Type B pancreatic cell (in vitro differentiated cells): ENCODE data around the gene PPARGC1A. TPM values are rescaled to one million over a fixed set of nuclear protein-coding genes. Genes with fewer than 3 reads are reported as not detected.

ENCODE experiments used
- DNase-seq: peaks from one replicate; pipeline ENCODE4 v3.0.0; 2021; ENCODE audit warnings: mixed read lengths; ENCODE audit not compliant: unreplicated experiment; ENCODE audit errors: extremely low spot score
- H3K27ac Mint-ChIP-seq: 2 replicates; pipeline ENCODE4 v1.8.0; 2021; ENCODE audit warnings: mild to moderate bottlenecking, mixed read lengths
- H3K27me3 Mint-ChIP-seq: 2 replicates; pipeline ENCODE4 v1.8.0; 2021; ENCODE audit warnings: mixed read lengths
- H3K36me3 Mint-ChIP-seq: 2 replicates; pipeline ENCODE4 v1.8.0; 2021; ENCODE audit warnings: mixed read lengths
- H3K4me1 Mint-ChIP-seq: one replicate; pipeline ENCODE4 v1.8.0; 2021; ENCODE audit warnings: mixed read lengths; ENCODE audit not compliant: unreplicated experiment
- H3K4me3 Mint-ChIP-seq: 2 replicates; pipeline ENCODE4 v1.8.0; 2021; ENCODE audit warnings: mild to moderate bottlenecking, mixed read lengths
- H3K9me3 Mint-ChIP-seq: 2 replicates; pipeline ENCODE4 v1.8.0; 2021; ENCODE audit warnings: mixed read lengths
- total RNA-seq: library from RNA; stranded (reverse); gene quantifications from 2 replicates; pipeline ENCODE4 v1.2.1, GENCODE V29; 2021; ENCODE audit warnings: low replicate concordance
- TF ChIP-seq, protein P1 (sequence below): fragments of 200-600 bp; sonication (generic); conservative IDR thresholded peaks from 2 replicates; pipeline ENCODE4 v1.5.0; 2021; ENCODE audit warnings: antibody characterized with exemption, mild to moderate bottlenecking

PPARGC1A gene
- total RNA-seq, 1 donor from 2014 or later, result 39.4 TPM

DNA sequence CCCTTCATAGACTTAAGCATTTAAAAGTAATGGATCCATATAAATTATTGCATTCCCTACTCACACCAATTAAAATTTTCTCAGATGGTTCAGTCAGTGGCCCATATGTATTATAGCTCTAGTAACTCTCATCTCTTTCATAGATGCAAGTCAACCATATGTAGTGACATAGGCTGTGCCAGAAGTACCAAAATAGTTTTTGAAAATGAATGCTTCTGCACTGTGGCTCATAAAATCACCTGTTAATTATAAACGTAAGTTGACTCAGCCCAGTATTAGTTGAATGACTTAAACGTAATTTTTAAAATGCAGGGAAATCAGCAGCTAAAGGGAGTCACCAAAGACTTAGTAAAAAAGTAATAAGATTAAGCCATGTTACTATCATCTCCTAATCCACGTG is 143.8 kb downstream of the PPARGC1A start:
- H3K9me3 Mint-ChIP-seq, result no peaks in the 10 kb centered on the region
- no peak overlapping the region for H3K4me3 Mint-ChIP-seq
- H3K27me3 Mint-ChIP-seq, result peaks cover 4% of the 10 kb centered on the region
- H3K27ac Mint-ChIP-seq, result no peak overlapping the region
- DNase-seq, result no peak
- TF ChIP-seq, protein P1, sequence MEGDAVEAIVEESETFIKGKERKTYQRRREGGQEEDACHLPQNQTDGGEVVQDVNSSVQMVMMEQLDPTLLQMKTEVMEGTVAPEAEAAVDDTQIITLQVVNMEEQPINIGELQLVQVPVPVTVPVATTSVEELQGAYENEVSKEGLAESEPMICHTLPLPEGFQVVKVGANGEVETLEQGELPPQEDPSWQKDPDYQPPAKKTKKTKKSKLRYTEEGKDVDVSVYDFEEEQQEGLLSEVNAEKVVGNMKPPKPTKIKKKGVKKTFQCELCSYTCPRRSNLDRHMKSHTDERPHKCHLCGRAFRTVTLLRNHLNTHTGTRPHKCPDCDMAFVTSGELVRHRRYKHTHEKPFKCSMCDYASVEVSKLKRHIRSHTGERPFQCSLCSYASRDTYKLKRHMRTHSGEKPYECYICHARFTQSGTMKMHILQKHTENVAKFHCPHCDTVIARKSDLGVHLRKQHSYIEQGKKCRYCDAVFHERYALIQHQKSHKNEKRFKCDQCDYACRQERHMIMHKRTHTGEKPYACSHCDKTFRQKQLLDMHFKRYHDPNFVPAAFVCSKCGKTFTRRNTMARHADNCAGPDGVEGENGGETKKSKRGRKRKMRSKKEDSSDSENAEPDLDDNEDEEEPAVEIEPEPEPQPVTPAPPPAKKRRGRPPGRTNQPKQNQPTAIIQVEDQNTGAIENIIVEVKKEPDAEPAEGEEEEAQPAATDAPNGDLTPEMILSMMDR, result no peak
- H3K4me1 Mint-ChIP-seq, result peaks cover 6% of the 10 kb centered on the region
- H3K36me3 Mint-ChIP-seq, result no peaks in the 10 kb centered on the region

DNA sequence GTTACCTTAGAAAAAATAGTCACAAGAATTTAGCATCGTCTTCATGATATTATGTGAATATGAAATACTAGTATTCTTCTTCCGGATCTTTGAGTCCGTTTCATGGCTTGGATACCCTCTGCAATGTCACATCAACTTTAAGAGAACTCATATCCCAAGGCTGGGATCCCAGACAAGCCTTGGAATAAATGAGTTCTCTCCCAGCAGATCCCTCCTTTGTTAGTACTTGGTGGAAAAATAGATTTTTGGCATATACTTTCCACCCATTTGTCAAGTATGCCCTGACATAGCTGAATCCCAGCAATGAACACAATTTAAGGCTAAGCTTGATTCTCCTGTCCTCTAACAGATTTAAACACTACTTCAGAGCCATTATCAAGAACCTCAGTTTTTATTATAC is 144.5 kb downstream of the PPARGC1A start:
- peaks cover 6% of the 10 kb centered on the region for H3K4me1 Mint-ChIP-seq
- peaks cover 4% of the 10 kb centered on the region for H3K27me3 Mint-ChIP-seq
- H3K9me3 Mint-ChIP-seq, result no peaks in the 10 kb centered on the region
- DNase-seq, result no peak
- H3K36me3 Mint-ChIP-seq, result no peaks in the 10 kb centered on the region
- no peak overlapping the region for H3K27ac Mint-ChIP-seq
- TF ChIP-seq, protein P1, result no peak
- H3K4me3 Mint-ChIP-seq, result no peak overlapping the region
